Measurements from ENCODE around the gene DOCK2. TPM values are rescaled to one million over a fixed set of nuclear protein-coding genes. Genes with fewer than 3 reads are reported as not detected.
A peak's percentile ranks its signal among the peaks of the same experiment; 100 is the strongest.

DOCK2 gene
- polyA plus RNA-seq, 1 of the 3 experiments (the other 2 are of a cell fraction): 3.8 TPM

DNA sequence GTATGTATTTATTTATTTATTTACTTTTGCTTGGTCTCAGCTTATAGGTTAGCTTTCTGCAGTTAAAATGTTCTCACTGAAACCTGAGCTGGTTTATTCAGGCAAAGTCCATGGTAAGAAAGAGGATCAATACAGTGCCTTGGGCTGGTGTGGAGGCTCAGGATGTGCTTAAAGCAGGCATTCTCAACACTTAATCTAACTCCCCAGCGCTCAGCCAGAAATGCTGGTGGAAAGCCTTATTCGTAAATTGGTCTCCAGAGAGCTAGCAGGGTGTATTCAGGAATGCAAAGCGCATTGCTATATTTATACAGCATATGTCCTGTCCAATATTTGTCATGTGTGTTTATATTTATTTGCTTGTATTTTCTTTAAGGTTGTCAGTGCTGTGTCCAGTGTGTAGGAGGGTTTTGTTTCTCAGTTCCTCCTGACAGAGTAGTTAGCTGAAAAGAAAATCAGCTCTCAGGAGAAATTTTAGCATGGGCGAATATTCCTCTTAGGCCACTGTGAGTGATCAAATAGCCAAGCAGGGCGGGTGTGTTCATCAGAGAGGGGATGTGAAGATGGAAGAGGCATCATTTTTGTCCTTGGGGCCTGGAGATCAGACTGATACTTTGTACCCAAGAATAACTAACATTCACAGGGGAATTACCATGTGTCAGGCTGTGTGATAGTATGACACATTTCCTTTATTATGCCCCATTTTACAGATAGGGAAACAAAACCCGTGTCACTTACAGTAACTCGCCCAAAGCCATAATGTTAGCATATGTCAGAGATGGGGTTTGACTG lies 65.8 kb downstream of the DOCK2 start:
- H3K9me3 ChIP-seq: no peaks in the 10 kb centered on the region
- no peaks in the 10 kb centered on the region for H3K36me3 ChIP-seq (replicated peaks in 1 of 2; ENCODE audit: control insufficient read depth in 1 of 2, insufficient read depth in 2 of 2, low read length in 1 of 2)
- peaks cover 3 to 30% of the 10 kb centered on the region in 2 experiments; a peak in 3 of 4 replicates for H3K4me1 ChIP-seq (ENCODE audit: control insufficient read depth in 1 of 2, insufficient read depth in 2 of 2, low read depth in 1 of 2, low read length in 1 of 2)
- 74% methylated on average over 7 of the region's 7 CpGs for WGBS (ENCODE audit: low lambda C conversion rate)
- H3K4me2 ChIP-seq: no peak overlapping the region
- peaks cover 20% of the 10 kb centered on the region for H3F3A ChIP-seq (replicated peaks; ENCODE audit: insufficient read depth)
- H3K9me2 ChIP-seq: no peaks in the 10 kb centered on the region
- no peak for DNase-seq
- H3K9ac ChIP-seq: no peak overlapping the region
- TF ChIP-seq, protein P1, sequence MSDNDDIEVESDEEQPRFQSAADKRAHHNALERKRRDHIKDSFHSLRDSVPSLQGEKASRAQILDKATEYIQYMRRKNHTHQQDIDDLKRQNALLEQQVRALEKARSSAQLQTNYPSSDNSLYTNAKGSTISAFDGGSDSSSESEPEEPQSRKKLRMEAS (IDR thresholded peaks at IDR 0.05; ENCODE audit: low read depth): no peak
- TF ChIP-seq RCOR1 (IDR thresholded peaks at IDR 0.05; ENCODE audit: low read length) (no peak), RXRA (IDR thresholded peaks at IDR 0.05; ENCODE audit: borderline replicate concordance, low read depth) (no peak), POLR2AphosphoS5 (IDR thresholded peaks at IDR 0.05; ENCODE audit: low read depth, low read length) (no peak), GABPA (IDR thresholded peaks at IDR 0.05; ENCODE audit: low read depth) (no peak), SIN3A (IDR thresholded peaks at IDR 0.05; ENCODE audit: borderline replicate concordance, low read depth, low read length) (no peak)
- TF ChIP-seq, protein P2, sequence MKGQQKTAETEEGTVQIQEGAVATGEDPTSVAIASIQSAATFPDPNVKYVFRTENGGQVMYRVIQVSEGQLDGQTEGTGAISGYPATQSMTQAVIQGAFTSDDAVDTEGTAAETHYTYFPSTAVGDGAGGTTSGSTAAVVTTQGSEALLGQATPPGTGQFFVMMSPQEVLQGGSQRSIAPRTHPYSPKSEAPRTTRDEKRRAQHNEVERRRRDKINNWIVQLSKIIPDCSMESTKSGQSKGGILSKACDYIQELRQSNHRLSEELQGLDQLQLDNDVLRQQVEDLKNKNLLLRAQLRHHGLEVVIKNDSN (IDR thresholded peaks at IDR 0.05; ENCODE audit: borderline replicate concordance, low read depth): no peak
- no peaks in the 10 kb centered on the region for H4K20me1 ChIP-seq (ENCODE audit: insufficient read depth)
- no peak overlapping the region for H2AFZ ChIP-seq (ENCODE audit: low read depth)
- ChIA-PET POLR2A (no interaction called here), CTCF (interaction anchor here (0.7 to 2.6 kb wide), 31 partner anchors 8 to 732 kb away, joined by 3 to 25 read pairs (median 5); no protein-coding TSS in a partner anchor)
- peaks cover 7% of the 10 kb centered on the region; the same call in 1 of the 2 replicates for H3K79me2 ChIP-seq (ENCODE audit: insufficient read depth)
- no peak overlapping the region for H3K4me3 ChIP-seq (ENCODE audit: low read depth in 2 of 2, low read length in 1 of 2)
- 0 out of 4 replicates have a peak overlapping the region, but pooled peaks of 1 of the 2 experiments have one; percentile 3 for H3K27ac ChIP-seq (ENCODE audit: low read depth in 2 of 2, low read length in 1 of 2)
- no peaks in the 10 kb centered on the region for H3K27me3 ChIP-seq (ENCODE audit: insufficient read depth)

DNA sequence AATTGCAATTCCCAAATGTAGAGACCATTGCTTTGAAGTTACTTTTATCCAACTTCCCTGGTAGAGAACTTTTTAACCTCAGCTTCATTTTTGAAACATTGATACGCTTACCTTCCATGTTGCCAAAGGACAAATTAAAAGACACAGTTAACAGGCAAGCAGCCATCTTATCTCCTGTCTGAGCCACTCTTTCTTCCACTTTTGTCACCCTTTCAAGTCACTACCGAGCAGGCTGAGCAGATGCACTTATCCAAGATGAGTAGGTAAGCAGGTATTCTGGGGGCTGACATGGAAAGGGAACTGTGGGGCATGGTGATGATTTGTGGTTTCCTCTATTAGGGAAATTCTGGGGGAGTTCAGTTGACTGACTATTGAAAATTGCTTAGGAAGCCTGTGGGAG lies 66.7 kb downstream of the DOCK2 start:
- Histone ChIP-seq H3F3A (replicated peaks; ENCODE audit: insufficient read depth) (peaks cover 20% of the 10 kb centered on the region), H4K20me1 (ENCODE audit: insufficient read depth) (no peaks in the 10 kb centered on the region), H3K4me2 (no peak overlapping the region), H3K9me2 (no peaks in the 10 kb centered on the region), H3K79me2 (ENCODE audit: insufficient read depth) (no peaks in the 10 kb centered on the region), H3K27ac (ENCODE audit: low read depth in 2 of 2, low read length in 1 of 2) (peak overlapping the region in 1 of 2 experiments; percentile 1; a peak in 1 of 4 replicates), H2AFZ (ENCODE audit: low read depth) (no peak overlapping the region), H3K4me1 (ENCODE audit: control insufficient read depth in 1 of 2, insufficient read depth in 2 of 2, low read depth in 1 of 2, low read length in 1 of 2) (peaks cover 0 to 24% of the 10 kb centered on the region in 2 experiments; a peak in 3 of 4 replicates), H3K9me3 (no peaks in the 10 kb centered on the region), H3K4me3 (ENCODE audit: low read depth in 2 of 2, low read length in 1 of 2) (no peak overlapping the region), H3K9ac (no peak overlapping the region), H3K27me3 (ENCODE audit: insufficient read depth) (no peaks in the 10 kb centered on the region), H3K36me3 (replicated peaks in 1 of 2; ENCODE audit: control insufficient read depth in 1 of 2, insufficient read depth in 2 of 2, low read length in 1 of 2) (no peaks in the 10 kb centered on the region)
- ChIA-PET POLR2A (no interaction called here), CTCF (interaction anchor here (2.6 kb wide), 2 partner anchors 7 to 10 kb away, joined by 14 to 23 read pairs; no protein-coding TSS in a partner anchor)
- TF ChIP-seq ELF1 (IDR thresholded peaks at IDR 0.05): no peak
- TF ChIP-seq TAF1 (IDR thresholded peaks at IDR 0.05; ENCODE audit: borderline replicate concordance, low read depth, low read length): no peak
- no peak for TF ChIP-seq TEAD4 (IDR thresholded peaks at IDR 0.05; ENCODE audit: borderline replicate concordance, insufficient read depth)
- TF ChIP-seq, protein P3, sequence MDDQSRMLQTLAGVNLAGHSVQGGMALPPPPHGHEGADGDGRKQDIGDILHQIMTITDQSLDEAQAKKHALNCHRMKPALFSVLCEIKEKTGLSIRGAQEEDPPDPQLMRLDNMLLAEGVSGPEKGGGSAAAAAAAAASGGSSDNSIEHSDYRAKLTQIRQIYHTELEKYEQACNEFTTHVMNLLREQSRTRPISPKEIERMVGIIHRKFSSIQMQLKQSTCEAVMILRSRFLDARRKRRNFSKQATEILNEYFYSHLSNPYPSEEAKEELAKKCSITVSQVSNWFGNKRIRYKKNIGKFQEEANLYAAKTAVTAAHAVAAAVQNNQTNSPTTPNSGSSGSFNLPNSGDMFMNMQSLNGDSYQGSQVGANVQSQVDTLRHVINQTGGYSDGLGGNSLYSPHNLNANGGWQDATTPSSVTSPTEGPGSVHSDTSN (IDR thresholded peaks at IDR 0.05): no peak
- TF ChIP-seq RCOR1 (IDR thresholded peaks at IDR 0.05; ENCODE audit: low read length): no peak
- TF ChIP-seq SIN3A (IDR thresholded peaks at IDR 0.05; ENCODE audit: borderline replicate concordance, low read depth, low read length): no peak
- no peak for TF ChIP-seq RXRA (IDR thresholded peaks at IDR 0.05; ENCODE audit: borderline replicate concordance, low read depth)
- no peak for TF ChIP-seq TCF12 (IDR thresholded peaks at IDR 0.05)
- no peak for TF ChIP-seq FOXM1 (IDR thresholded peaks at IDR 0.05; ENCODE audit: low read depth)
- DNase-seq: no peak
- 62% methylated on average over 2 of the region's 2 CpGs for WGBS (ENCODE audit: low lambda C conversion rate)

Measured in SK-N-SH (cell line).